ENCODE measurements around the gene TIA1.

DNA sequence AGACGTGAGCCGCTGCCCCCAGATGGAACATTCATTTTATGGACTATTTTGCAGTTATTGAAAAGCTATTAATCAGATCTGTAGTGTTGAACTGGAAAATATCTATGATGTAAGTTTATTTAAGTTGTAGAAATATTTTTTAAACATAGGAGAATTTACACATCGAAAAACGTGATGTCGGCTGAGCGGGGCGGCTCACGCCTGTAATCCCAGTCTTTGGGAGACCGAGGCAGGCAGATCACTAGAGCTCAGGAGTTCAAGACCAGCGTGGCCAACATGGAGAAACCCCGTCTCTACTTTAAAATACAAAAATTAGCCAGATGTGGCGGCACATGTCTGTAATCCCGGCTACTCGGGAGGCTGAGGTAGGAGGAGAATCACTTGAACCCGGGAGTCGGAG lies 2.0 kb upstream of the TIA1 start:
- TF ChIP-seq CTCF (IDR thresholded peaks at IDR 0.05) (no peak), POLR2A (IDR thresholded peaks at IDR 0.05) (no peak)
